ENCODE measurements around the gene NUDT6. TPM values are rescaled to one million over a fixed set of nuclear protein-coding genes. Genes with fewer than 3 reads are reported as not detected.
"Not testable (repeated sequence)": the region's sequence is repeated elsewhere in the genome, so short reads cannot be mapped to it uniquely, and the experiment has no call there.

The NUDT6 gene
- total RNA-seq, 2 donors from 2014 or later: 4.4 to 14.8 TPM

- H3K27ac Mint-ChIP-seq: no peak overlapping the region
- DNase-seq (ENCODE audit: low spot score in 2 of 2) (no peak), ATAC-seq (no peak)
- H3K36me3 Mint-ChIP-seq: no peaks in the 10 kb centered on the region
- H3K9me3 Mint-ChIP-seq: no peaks in the 10 kb centered on the region
These were observed 26.1 kb downstream of the NUDT6 start for GRCh38 chr4:122896270-122896669.

- DNase-seq (ENCODE audit: low spot score in 2 of 2) (no peak), ATAC-seq (no peak)
- Mint-ChIP-seq H3K36me3 (no peaks in the 10 kb centered on the region), H3K27ac (no peak overlapping the region), H3K9me3 (no peaks in the 10 kb centered on the region)
These were observed 26.9 kb downstream of the NUDT6 start for GRCh38 chr4:122895336-122895995.

GRCh38 chr4:122894827-122895226, 27.6 kb downstream of the NUDT6 start:
- Mint-ChIP-seq H3K27ac (no peak overlapping the region), H3K36me3 (no peaks in the 10 kb centered on the region), H3K9me3 (no peaks in the 10 kb centered on the region)
- ATAC-seq (no peak), DNase-seq (ENCODE audit: low spot score in 2 of 2) (no peak)

- H3K27ac Mint-ChIP-seq: no peak overlapping the region
- no peaks in the 10 kb centered on the region for H3K9me3 Mint-ChIP-seq
- H3K36me3 Mint-ChIP-seq: no peaks in the 10 kb centered on the region
- no peak for ATAC-seq
- no peak for DNase-seq (ENCODE audit: low spot score in 2 of 2)
These were observed 32.1 kb downstream of the NUDT6 start for GRCh38 chr4:122890147-122890795.

GRCh38 chr4:122889726-122890125, 32.7 kb downstream of the NUDT6 start:
- Mint-ChIP-seq H3K36me3 (no peaks in the 10 kb centered on the region), H3K27ac (no peak overlapping the region), H3K9me3 (no peaks in the 10 kb centered on the region)
- ATAC-seq: no peak
- no peak for DNase-seq (ENCODE audit: low spot score in 2 of 2)

- Mint-ChIP-seq H3K27ac (peak overlapping the region in 1 of 2 donors; percentile 25), H3K9me3 (peaks cover 6 to 13% of the 10 kb centered on the region in 2 donors), H3K36me3 (peaks cover 7 to 23% of the 10 kb centered on the region in 2 donors)
- ATAC-seq (no peak), DNase-seq (ENCODE audit: low spot score in 2 of 2) (no peak)
These were observed 37.9 kb downstream of the NUDT6 start for GRCh38 chr4:122884499-122884898.

- DNase-seq (ENCODE audit: low spot score in 2 of 2) (no peak), ATAC-seq (no peak)
- no peak overlapping the region for H3K27ac Mint-ChIP-seq
- H3K9me3 Mint-ChIP-seq: peaks cover 6 to 16% of the 10 kb centered on the region in 2 donors
- peaks cover 7 to 27% of the 10 kb centered on the region in 2 donors for H3K36me3 Mint-ChIP-seq
These were observed 39.3 kb downstream of the NUDT6 start for GRCh38 chr4:122882857-122883735.

- no peak for ATAC-seq
- DNase-seq (ENCODE audit: low spot score in 2 of 2): no peak
- Mint-ChIP-seq H3K36me3 (peaks cover 7 to 27% of the 10 kb centered on the region in 2 donors), H3K9me3 (peaks cover 6 to 16% of the 10 kb centered on the region in 2 donors), H3K27ac (no peak overlapping the region)
These were observed 43.4 kb downstream of the NUDT6 start for GRCh38 chr4:122879001-122879400.

GRCh38 chr4:122876456-122876855, 45.9 kb downstream of the NUDT6 start:
- Mint-ChIP-seq H3K9me3 (peaks cover 3 to 19% of the 10 kb centered on the region in 2 donors), H3K27ac (no peak overlapping the region), H3K36me3 (peaks cover 4 to 25% of the 10 kb centered on the region in 2 donors)
- no peak for ATAC-seq
- DNase-seq (ENCODE audit: low spot score in 2 of 2): no peak

- Mint-ChIP-seq H3K36me3 (peaks cover 2 to 21% of the 10 kb centered on the region in 2 donors), H3K9me3 (peaks cover under 1 to 17% of the 10 kb centered on the region in 2 donors), H3K27ac (no peak overlapping the region)
- ATAC-seq (no peak), DNase-seq (ENCODE audit: low spot score in 2 of 2) (no peak)
These were observed 46.4 kb downstream of the NUDT6 start for GRCh38 chr4:122875949-122876348.

- Mint-ChIP-seq H3K9me3 (peaks cover 5 to 21% of the 10 kb centered on the region in 2 donors), H3K36me3 (peaks cover 11 to 18% of the 10 kb centered on the region in 2 donors), H3K27ac (no peak overlapping the region)
- no peak for DNase-seq (ENCODE audit: low spot score in 2 of 2)
- ATAC-seq: no peak
These were observed 48.4 kb downstream of the NUDT6 start for GRCh38 chr4:122873821-122874593.

GRCh38 chr4:122873146-122873545, 49.3 kb downstream of the NUDT6 start:
- Mint-ChIP-seq H3K36me3 (peaks cover 11 to 19% of the 10 kb centered on the region in 2 donors), H3K27ac (no peak overlapping the region), H3K9me3 (peaks cover 5 to 21% of the 10 kb centered on the region in 2 donors)
- DNase-seq (ENCODE audit: low spot score in 2 of 2): no peak
- no peak for ATAC-seq

GRCh38 chr4:122868235-122868634, 54.2 kb downstream of the NUDT6 start:
- ATAC-seq; H3K27ac Mint-ChIP-seq; DNase-seq (ENCODE audit: low spot score in 2 of 2): not testable (repeated sequence)
- Mint-ChIP-seq H3K9me3 (peaks cover 5 to 21% of the 10 kb centered on the region in 2 donors), H3K36me3 (peaks cover 11 to 19% of the 10 kb centered on the region in 2 donors)

- ATAC-seq: no peak
- DNase-seq (ENCODE audit: low spot score in 2 of 2): no peak
- Mint-ChIP-seq H3K36me3 (peaks cover 3 to 12% of the 10 kb centered on the region in 2 donors), H3K27ac (no peak overlapping the region), H3K9me3 (peaks cover 0 to 5% of the 10 kb centered on the region in 2 donors)
These were observed 57.0 kb downstream of the NUDT6 start for GRCh38 chr4:122865425-122865824.

GRCh38 chr4:122863639-122864038, 58.8 kb downstream of the NUDT6 start:
- Mint-ChIP-seq H3K36me3 (no peaks in the 10 kb centered on the region), H3K27ac (no peak overlapping the region), H3K9me3 (no peaks in the 10 kb centered on the region)
- ATAC-seq (no peak), DNase-seq (ENCODE audit: low spot score in 2 of 2) (no peak)

- ATAC-seq (no peak), DNase-seq (ENCODE audit: low spot score in 2 of 2) (no peak)
- Mint-ChIP-seq H3K9me3 (no peaks in the 10 kb centered on the region), H3K36me3 (no peaks in the 10 kb centered on the region), H3K27ac (no peak overlapping the region)
These were observed 61.0 kb downstream of the NUDT6 start for GRCh38 chr4:122861172-122861943.
